ENCODE data around the gene MYLK2.

DNA sequence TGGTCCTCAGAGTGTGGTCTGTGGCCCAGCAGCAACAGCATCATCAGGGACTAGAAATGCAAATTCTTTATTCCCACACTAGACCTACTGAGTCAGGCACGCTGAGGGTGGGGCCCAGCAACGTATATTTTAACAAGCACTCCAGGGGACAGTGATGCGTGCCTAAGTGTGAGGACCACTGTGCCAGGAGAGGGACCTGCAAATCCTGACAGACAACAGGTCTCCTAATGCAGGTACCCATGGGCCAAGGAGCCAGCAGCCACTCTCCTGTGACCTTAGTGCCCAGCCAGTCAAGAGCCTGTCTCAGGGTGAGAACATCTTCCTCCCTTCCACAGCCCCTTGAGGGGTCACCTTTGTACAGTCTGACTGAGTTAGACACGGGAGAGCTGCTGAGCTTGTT is 8.0 kb upstream of the MYLK2 start:
- no peak for TF ChIP-seq POLR2A (IDR thresholded peaks at IDR 0.05)
- TF ChIP-seq, protein P1, sequence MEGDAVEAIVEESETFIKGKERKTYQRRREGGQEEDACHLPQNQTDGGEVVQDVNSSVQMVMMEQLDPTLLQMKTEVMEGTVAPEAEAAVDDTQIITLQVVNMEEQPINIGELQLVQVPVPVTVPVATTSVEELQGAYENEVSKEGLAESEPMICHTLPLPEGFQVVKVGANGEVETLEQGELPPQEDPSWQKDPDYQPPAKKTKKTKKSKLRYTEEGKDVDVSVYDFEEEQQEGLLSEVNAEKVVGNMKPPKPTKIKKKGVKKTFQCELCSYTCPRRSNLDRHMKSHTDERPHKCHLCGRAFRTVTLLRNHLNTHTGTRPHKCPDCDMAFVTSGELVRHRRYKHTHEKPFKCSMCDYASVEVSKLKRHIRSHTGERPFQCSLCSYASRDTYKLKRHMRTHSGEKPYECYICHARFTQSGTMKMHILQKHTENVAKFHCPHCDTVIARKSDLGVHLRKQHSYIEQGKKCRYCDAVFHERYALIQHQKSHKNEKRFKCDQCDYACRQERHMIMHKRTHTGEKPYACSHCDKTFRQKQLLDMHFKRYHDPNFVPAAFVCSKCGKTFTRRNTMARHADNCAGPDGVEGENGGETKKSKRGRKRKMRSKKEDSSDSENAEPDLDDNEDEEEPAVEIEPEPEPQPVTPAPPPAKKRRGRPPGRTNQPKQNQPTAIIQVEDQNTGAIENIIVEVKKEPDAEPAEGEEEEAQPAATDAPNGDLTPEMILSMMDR (IDR thresholded peaks at IDR 0.05), result no peak
